ENCODE data around the gene VPS45. TPM values are rescaled to one million over a fixed set of nuclear protein-coding genes. Genes with fewer than 3 reads are reported as not detected.

The VPS45 gene
- total RNA-seq, 2 donors from 2014 or later, result 34.9 to 38.8 TPM

- TF ChIP-seq CTCF (IDR thresholded peaks at IDR 0.05), result no peak
- Histone ChIP-seq H3K27ac (peak overlapping the region in 1 of 2 donors; percentile 5), H3K4me3 (no peak overlapping the region), H3K9me3 (no peaks in the 10 kb centered on the region), H3K36me3 (peaks cover 73% of the 10 kb centered on the region), H3K27me3 (no peaks in the 10 kb centered on the region), H3K4me1 (peaks cover 0 to 41% of the 10 kb centered on the region in 2 donors)
- DNase-seq (ENCODE audit: low spot score), result no peak
Observed at GRCh38 chr1:150155413-150156071, 88.0 kb downstream of the VPS45 start.

- DNase-seq (ENCODE audit: low spot score), result no peak
- TF ChIP-seq CTCF (IDR thresholded peaks at IDR 0.05), result no peak
- H3K27me3 ChIP-seq, result no peaks in the 10 kb centered on the region
- peaks cover 0 to 36% of the 10 kb centered on the region in 2 donors for H3K4me1 ChIP-seq
- H3K27ac ChIP-seq, result peak overlapping the region in 1 of 2 donors; percentile 10
- peaks cover 73% of the 10 kb centered on the region for H3K36me3 ChIP-seq
- H3K9me3 ChIP-seq, result no peaks in the 10 kb centered on the region
- no peak overlapping the region for H3K4me3 ChIP-seq
Observed at GRCh38 chr1:150156868-150157603, 89.5 kb downstream of the VPS45 start.

- Histone ChIP-seq H3K4me1 (peaks cover 0 to 28% of the 10 kb centered on the region in 2 donors), H3K27me3 (no peaks in the 10 kb centered on the region), H3K9me3 (no peaks in the 10 kb centered on the region), H3K36me3 (peaks cover 52% of the 10 kb centered on the region), H3K27ac (peak overlapping the region; percentile 15 to 39), H3K4me3 (no peak overlapping the region)
- no peak for TF ChIP-seq CTCF (IDR thresholded peaks at IDR 0.05)
- DNase-seq (ENCODE audit: low spot score), result no peak
Observed at GRCh38 chr1:150159550-150159949, 92.0 kb downstream of the VPS45 start.

- peak overlapping the region; percentile 89 to 94 for H3K27ac ChIP-seq
- no peak for DNase-seq (ENCODE audit: low spot score)
- H3K9me3 ChIP-seq, result no peaks in the 10 kb centered on the region
- H3K4me3 ChIP-seq, result no peak overlapping the region
- peaks cover 37% of the 10 kb centered on the region for H3K36me3 ChIP-seq
- TF ChIP-seq CTCF (IDR thresholded peaks at IDR 0.05), result no peak
- no peaks in the 10 kb centered on the region for H3K27me3 ChIP-seq
- H3K4me1 ChIP-seq, result peaks cover 0 to 31% of the 10 kb centered on the region in 2 donors
Observed at GRCh38 chr1:150160964-150161621, 93.5 kb downstream of the VPS45 start.

- Histone ChIP-seq H3K36me3 (peaks cover 28% of the 10 kb centered on the region), H3K4me3 (peak overlapping the region in 1 of 2 donors; percentile 38), H3K9me3 (no peaks in the 10 kb centered on the region), H3K27me3 (no peaks in the 10 kb centered on the region), H3K4me1 (peaks cover 0 to 31% of the 10 kb centered on the region in 2 donors), H3K27ac (peak overlapping the region; percentile 89 to 94)
- no peak for DNase-seq (ENCODE audit: low spot score)
- no peak for TF ChIP-seq CTCF (IDR thresholded peaks at IDR 0.05)
Observed at GRCh38 chr1:150161747-150162581, 94.4 kb downstream of the VPS45 start.

All from right atrium auricular region (tissue), 2 donors.